ENCODE measurements around the gene PTGDR2.

- TF ChIP-seq CTCF (IDR thresholded peaks at IDR 0.05; ENCODE audit: insufficient read depth, low read length, poor library complexity, severe bottlenecking) (no peak), EZH2phosphoT487 (conservative IDR thresholded peaks at IDR 0.05; ENCODE audit: low read length) (no peak)
Observed at GRCh38 chr11:60863550-60864521, 8.1 kb upstream of the PTGDR2 start.

Data from SU-DHL-6 (cell line).